HG03095 (cell line): ENCODE measurements around the gene GDPD4.

Experiments
- ATAC-seq: cut with Tn5 transposase; IDR thresholded peaks from one replicate; pipeline ENCODE4 v1.9.1; 2021; ENCODE audit warnings: moderate library complexity; ENCODE audit not compliant: unreplicated experiment

GDPD4 gene

GRCh38 chr11:77191823-77192495 lies 109.5 kb downstream of the GDPD4 start:
- no peak for ATAC-seq

DNA sequence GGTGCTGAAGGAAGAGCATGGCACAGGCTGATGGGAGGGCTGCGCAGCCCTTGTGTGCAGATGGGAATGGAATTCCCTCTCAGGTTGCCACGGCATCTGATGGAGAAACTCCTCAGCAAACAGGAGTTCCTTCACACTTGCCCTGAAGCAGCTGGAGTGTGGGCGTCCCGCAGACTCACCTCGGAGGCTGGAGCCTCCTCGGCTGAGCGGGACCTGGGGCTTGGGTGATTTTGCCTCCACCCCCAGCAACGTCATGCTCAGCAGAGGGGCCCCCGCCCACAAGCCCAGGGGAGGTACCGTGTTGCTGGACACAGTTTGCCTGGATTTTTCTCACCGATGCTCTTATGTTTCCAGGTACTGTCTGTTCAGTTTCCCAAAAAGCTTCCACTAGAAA lies 110.1 kb downstream of the GDPD4 start:
- no peak for ATAC-seq

- no peak for ATAC-seq
These were observed 111.0 kb downstream of the GDPD4 start for GRCh38 chr11:77190331-77191075.

DNA sequence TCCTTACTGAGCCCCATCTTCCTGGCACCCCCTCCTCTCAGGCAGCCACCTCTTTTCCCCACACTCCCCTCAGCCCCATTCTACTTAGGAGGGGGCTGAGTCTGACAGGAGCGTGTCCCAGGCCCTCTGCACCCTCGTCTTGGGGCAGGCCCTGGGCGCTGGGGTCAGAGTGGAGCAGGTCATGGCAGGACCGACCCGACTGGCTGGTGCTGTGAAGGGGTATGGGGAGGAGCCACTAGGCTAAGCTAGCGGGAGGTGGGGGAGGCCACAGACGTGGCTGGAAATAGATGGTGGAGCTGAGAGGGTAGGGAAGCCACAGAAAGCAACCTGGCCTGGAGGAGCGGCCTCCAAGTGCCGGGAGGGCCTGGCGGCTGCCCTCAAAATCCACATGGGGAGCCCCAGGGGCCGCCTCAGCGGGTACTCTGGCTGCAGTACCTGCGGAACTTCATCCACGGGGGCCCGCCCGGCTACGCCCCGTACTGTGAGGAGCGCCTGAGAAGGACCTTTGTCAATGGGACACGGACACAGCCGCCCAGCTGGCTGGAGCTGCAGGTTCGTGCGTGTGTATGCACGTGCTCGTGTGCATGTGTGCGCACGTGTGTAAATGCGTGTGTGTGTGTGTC lies 111.8 kb downstream of the GDPD4 start:
- ATAC-seq: no peak

DNA sequence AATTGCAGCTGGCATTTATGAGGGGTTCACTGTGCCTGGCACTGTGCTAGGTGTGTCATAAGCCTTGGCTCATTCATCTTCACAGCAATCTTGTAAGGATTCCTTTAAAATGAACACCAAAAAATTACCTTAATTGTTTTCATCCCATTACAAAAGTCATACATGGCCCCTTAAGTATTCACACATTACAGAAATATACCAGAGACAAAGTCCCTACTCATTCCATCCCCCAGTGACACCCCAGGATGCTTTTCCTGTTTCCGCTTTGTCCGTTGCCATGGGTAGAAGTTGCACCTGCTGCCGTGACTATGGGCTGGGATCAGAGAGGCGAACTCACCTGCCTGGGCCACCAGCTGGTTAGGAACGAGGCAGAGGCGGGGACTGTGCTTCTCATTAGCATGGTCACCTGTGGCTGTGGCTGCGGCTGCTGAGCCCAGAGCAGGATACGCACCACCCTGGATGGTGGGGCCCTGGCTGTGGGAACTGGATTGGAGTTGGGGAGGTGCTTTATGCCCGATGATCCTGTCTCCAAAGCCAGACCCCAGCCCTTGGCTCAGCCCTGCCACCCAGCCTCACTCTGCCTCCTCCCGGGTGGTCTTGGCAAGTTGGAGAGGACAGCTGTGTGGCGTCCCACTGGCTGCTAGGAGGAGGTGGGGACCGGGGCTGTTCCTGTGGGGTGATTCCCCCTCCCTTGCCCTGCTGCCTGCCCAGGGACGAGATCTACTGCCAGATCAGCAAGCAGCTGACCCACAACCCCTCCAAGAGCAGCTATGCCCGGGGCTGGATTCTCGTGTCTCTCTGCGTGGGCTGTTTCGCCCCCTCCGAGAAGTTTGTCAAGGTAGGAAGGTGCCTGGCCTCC lies 112.6 kb downstream of the GDPD4 start:
- no peak for ATAC-seq

DNA sequence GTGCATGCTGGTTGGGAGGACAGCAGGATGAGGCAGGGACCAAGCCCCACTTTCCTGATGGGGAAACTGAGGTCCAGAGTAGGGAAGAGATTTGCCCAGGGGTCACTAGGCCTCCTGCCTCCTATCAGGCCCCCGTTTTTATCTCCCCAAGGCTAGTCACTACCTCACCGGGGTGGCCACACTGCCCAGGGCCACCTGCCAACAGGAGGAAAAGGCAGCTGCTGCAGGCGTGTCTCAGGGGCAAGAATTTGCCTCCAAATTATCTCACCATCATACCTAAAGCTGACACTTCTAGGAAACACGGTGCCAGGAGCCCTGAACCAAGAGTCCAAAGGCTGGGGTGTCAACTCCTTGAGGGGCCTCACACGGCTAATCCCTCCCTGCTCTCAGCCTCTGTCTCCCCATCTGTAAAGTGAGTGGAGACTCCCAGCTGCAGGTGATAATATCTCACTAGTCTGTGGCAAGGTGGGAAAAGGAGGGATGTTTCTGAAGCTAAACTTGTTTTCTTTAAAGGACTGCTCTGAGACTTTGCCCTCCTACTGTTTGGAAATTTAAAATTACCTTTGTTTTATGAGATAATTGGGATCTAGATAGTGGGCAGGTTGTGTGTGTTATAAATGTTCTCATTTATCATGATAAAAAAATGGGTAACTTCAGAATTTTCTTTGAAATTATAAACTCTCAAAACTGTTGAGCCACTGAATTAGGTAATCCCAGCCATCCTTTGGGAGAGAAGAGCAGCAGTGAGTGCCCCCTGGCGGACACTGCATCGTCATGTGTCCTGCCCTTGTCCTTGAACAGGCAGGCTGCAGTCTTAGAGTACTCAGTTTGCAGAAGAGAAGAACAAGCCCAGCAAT lies 113.5 kb downstream of the GDPD4 start:
- no peak for ATAC-seq

DNA sequence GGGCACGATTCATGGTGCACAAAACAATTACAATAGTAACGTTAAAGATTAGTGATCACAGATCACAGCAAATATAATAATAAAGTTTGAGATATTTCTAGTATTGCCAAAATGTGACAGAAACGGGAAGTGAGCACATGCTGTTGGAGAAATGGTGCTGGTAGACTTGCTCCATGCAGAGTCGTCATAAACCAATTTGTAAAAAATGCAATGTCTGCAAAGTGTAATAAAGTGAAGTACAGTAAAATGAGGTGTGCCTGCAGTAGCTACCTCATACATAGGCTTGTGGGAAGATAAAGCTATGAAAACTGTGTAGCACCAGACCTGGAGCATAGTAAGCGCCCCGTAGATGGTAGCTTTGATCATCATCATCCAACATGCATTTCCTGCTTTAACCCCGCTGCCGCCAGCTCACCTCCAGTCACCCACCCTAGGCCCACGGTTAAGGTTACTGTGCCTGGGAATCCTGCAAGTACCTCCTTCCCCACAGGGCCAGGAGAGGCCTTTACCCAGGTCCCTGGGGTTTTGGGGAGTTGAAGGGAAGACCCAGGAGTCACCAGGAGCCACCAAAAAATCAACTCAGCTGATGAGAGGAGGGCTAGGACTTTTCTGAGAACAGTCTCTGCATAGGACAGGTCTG lies 114.3 kb downstream of the GDPD4 start:
- ATAC-seq: no peak

- ATAC-seq: no peak
These were observed 115.2 kb downstream of the GDPD4 start for GRCh38 chr11:77186302-77186701.

DNA sequence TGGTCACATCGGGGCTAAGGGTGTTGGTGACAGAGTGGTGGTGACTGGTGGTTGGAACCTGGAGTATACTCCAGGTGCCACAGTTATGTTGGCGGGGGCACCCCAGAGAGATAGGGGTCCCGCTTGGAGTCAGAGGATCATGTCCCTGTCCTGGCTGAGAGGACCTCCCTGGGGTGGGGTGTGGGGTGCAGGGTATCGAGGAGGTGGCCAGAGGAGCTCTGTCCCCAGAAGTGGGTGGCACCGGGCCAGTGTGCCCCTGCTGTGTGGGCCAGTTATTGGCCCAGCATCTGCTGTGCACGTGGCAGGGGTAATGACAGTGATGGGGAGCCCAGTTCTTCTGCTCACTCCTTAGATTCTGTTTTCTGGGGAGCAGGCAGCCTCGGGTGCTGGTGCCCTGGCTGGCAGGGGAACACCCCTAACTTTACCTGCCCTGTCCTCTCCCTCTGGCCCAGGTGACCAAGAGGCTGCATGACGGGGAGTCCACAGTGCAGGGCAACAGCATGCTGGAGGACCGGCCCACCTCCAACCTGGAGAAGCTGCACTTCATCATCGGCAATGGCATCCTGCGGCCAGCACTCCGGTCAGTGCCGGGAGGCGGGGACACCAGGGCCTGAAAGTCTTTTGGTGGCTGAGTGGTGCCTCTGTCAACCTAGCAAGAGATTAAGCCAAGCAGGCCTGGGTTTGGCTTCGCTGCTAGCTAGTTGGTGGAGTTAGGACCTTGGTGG lies 117.2 kb downstream of the GDPD4 start:
- ATAC-seq: no peak

GRCh38 chr11:77183431-77183984 lies 118.0 kb downstream of the GDPD4 start:
- no peak for ATAC-seq

DNA sequence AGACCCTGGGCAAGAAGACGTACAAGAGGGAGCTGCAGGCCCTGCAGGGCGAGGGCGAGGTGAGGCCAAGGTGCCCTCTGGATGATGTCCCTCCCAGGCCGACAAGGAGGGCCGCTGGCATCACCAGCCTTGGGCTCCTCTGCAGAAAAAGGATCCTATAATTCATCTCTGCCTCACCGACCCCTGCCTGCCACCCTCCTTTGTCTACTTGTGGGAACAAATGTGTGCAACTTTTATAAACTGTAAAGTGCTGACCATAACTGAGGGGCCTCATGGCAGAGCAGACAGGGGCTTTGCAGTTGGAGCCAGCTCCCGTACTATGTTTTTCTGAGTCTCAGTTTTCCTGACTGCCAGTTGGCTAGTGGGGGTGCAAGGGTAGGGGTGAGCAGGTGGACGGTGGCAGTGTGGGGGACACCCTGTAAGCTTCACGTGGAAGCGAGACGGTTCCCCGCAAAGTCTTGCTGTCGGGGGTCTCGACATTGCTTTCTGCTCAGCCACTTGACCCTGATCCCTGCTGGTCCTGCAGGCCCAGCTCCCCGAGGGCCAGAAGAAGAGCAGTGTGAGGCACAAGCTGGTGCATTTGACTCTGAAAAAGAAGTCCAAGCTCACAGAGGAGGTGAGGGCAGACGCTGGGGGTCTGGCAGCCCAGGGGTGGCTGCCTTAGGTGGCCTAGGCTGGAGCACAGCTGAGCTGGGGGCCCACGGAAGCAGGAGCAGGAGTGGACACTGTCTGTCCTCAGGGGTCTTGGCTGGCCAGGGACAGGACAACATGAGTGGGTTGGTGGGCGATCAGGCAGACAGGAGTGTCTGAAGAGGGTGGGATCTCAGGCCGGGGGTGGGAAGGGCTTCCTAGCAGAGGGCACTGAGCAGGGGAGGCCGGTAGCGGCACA lies 118.7 kb downstream of the GDPD4 start:
- ATAC-seq: no peak

DNA sequence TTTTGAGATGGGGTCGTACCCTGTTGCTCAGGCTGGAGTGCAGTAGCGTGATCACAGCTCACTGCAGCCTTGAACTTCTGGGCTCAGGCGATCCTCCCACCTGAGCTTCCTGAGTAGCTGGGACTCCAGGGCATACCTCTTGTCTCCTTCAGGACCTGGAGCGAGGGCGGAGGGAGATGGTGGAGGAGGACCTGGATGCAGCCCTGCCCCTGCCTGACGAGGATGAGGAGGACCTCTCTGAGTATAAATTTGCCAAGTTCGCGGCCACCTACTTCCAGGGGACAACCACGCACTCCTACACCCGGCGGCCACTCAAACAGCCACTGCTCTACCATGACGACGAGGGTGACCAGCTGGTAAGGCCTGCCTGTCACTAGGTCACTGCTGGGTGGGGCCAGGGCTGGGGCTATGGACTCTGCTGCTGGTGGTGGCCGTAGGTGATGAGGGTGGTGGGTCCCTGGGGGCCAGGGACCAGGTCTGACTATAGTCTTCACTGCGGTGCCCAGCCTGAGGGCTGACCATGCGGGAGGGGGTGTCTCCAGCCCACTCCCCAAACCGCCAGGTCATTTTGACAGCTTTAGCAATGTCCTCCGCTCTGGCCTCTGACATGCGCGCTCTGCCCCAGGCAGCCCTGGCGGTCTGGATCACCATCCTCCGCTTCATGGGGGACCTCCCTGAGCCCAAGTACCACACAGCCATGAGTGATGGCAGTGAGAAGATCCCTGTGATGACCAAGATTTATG lies 119.5 kb downstream of the GDPD4 start:
- ATAC-seq: no peak

GRCh38 chr11:77181226-77181625 lies 120.3 kb downstream of the GDPD4 start:
- no peak for ATAC-seq

GRCh38 chr11:77180346-77180745 lies 121.1 kb downstream of the GDPD4 start:
- no peak for ATAC-seq

- ATAC-seq: no peak
These were observed 121.8 kb downstream of the GDPD4 start for GRCh38 chr11:77179681-77180080.

DNA sequence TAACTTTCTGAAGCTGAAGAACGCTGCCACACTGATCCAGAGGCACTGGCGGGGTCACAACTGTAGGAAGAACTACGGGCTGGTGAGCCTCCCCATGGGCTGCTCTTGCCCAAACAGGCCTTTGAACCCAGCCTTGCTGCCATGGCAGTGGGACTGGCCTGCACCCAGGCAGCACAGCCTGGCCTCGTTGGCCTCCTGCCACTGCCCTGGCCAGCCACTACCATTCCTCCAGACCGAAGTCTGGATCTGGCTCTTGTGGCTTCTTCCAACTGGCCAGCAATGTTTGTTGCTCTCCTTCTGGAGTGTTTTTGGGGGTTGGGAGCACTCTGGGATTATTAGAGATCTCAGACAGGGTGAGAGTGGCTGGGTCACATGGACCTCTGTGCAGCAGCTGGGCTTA lies 122.4 kb downstream of the GDPD4 start:
- ATAC-seq: no peak

DNA sequence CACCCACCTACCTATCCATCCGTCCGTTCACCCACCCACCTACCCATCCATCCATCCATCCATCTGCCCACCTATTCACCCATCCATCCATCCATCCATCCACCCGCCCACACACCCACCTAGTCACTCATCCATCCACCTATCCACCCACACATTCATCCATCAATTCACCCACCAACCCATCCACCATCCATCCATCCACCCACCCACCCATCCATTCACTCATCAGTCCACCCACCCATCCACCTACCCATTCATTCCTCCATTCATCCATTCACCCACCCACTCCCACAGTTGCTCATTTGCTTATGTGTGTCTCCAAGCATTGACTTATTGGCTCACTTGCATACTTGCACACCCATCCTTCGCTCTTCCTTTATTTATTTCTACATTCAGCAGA lies 123.3 kb downstream of the GDPD4 start:
- ATAC-seq: no peak
